CD4-positive, alpha-beta T cell treated with Interferon alpha-2 for 1 hour (primary cell): ENCODE data around the gene DIP2B.
"Not testable (repeated sequence)": the region's sequence is repeated elsewhere in the genome, so short reads cannot be mapped to it uniquely, and the experiment has no call there.

Experiments
- DNase-seq, 2 donors: peaks; one replicate each; pipeline ENCODE4 v3.0.0-alpha.2; 2020 to 2022

Gene DIP2B

GRCh38 chr12:50504798-50505674 is at the start of gene DIP2B:
DIP2B (plus strand) TSS chr12:50504985; CDS start chr12:50505141, 156 bp downstream.
- peak; percentile 94 to 95 for DNase-seq

GRCh38 chr12:50458606-50459005 is 46.2 kb upstream of the DIP2B start:
- no peak for DNase-seq

GRCh38 chr12:50467439-50467838 is 37.3 kb upstream of the DIP2B start:
- no peak for DNase-seq

GRCh38 chr12:50477241-50477832 is 27.4 kb upstream of the DIP2B start:
- no peak for DNase-seq

DNA sequence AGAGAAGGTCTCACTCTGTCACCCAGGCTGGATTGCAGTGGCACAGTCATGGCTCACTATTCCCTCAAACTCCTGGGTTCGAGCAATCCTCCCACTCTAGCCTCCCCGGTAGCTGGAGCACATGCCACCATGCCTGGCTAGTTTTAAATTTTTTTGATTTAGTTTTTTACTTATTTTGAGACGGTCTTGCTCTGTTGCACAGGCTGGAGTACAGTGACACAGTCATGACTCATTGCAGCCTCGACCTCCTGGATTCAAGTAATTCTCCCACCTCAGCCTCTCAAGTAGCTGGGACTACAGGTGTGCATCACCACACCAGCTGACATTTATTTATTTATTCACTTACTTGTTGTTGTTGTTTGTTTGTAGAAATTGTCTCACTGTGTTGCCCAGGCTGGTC is 22.2 kb upstream of the DIP2B start:
- no peak for DNase-seq

DNA sequence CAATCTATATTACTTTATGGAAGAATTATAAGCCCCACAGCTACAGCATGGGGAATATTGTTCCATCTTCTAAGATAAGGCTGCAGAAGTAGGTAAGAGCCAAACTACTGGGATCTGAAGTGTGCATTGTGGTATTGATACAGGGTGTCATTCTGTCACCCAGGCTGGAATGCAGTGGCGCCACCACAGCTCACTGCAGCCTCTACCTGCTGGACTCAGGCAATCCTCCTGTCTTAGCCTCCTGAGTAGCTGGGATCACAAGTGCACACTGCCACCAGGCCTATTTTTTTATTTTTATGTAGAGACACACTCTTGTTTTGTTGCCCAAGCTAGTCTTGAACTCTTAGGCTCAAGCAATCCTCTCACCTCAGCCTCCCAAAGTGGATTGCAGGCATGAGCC is 21.3 kb upstream of the DIP2B start:
- DNase-seq = no peak

DNA sequence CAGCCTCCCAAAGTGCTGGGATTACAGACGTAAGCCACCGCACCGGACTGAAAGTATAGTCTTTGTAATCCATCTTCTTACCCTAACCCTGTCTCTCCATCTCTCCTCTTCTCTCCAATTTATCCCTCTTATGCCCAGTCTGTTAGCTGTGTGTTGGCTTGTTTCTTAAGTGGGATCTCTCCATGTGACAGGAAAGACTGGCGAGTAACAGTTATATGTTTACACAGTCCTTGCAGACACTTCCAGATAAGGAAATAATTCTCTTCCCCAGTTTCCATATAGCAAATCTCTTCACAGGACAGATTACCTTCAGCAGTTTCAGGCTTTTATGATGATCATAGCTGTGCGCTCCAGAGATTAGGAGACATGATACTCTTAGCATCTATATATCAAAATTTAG is 16.0 kb upstream of the DIP2B start:
- no peak for DNase-seq

- not testable (repeated sequence) for DNase-seq
Observed at GRCh38 chr12:50498119-50498518, 6.7 kb upstream of the DIP2B start.

- peak in 1 of 2 donors; percentile 21 for DNase-seq
Observed at GRCh38 chr12:50505675-50506530, 1.1 kb downstream of the DIP2B start.

DNA sequence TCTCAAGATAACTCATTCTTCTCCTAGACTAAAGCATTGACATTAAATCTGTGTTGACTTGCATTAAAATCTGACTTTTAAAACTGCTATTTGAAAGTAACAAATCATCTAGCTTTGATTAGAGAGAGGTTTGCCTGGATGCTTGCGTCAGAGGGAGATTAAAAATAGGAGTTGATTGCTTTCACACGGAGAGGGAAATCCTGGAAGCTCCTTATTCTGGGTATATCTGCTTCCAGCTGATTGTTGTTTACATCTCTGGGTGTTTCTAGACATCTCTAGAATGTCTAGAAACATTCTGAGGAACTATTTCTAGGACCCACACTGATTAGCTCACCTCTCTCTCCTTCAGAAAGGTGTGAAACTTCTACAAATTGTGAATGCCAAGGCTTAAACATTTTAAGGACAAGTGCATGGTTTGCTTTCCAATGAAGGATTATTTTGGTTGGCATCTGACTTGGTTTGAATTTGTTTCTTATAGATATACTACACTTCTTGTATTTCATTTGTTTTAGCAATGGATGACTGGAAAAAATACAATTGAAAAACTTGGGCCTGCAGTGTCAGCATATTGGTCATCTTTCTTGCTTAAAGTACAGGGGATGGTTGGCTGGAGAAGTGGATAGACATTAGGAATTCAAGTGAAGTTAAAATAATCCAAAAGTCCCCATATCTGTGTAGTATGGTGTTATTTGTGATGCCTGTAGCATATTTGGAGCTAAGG is 2.1 kb downstream of the DIP2B start:
- no peak for DNase-seq

- no peak for DNase-seq
Observed at GRCh38 chr12:50507474-50507838, 2.7 kb downstream of the DIP2B start.

GRCh38 chr12:50507930-50508329 is 3.1 kb downstream of the DIP2B start:
- DNase-seq = no peak

- no peak for DNase-seq
Observed at GRCh38 chr12:50508414-50508813, 3.6 kb downstream of the DIP2B start.

DNA sequence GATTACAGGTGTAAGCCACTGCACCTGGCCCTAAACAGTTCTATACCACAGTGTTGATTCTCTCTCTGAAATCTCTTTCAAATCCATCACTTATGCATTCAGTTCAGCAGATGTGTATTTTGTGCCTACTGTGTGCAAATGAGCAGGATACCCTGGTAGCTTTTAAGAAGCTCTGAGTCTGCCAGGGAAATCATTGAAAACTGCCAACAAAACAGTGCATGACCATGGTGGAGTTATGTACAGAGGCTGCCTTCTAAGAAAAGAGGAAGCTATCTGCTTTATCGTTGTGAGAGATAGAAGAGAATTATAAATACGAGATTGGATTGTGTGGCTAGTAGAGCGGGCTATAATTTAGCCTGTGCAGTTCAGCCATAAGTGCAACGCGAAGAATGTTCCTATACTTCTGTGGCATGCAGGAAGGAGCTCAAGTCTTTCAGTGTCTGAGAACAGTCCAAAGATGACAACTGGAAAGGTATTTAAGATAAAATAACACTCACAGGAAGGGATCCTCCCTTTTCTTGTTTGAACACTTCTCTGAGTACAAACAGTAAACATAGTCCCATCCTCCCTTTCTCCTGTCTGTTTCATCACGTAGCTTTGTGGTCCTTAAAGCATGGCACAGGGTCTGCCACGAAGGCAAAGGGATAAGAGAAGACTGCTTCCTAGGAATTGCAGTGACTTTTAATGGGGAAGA is 4.3 kb downstream of the DIP2B start:
- DNase-seq = no peak

DNA sequence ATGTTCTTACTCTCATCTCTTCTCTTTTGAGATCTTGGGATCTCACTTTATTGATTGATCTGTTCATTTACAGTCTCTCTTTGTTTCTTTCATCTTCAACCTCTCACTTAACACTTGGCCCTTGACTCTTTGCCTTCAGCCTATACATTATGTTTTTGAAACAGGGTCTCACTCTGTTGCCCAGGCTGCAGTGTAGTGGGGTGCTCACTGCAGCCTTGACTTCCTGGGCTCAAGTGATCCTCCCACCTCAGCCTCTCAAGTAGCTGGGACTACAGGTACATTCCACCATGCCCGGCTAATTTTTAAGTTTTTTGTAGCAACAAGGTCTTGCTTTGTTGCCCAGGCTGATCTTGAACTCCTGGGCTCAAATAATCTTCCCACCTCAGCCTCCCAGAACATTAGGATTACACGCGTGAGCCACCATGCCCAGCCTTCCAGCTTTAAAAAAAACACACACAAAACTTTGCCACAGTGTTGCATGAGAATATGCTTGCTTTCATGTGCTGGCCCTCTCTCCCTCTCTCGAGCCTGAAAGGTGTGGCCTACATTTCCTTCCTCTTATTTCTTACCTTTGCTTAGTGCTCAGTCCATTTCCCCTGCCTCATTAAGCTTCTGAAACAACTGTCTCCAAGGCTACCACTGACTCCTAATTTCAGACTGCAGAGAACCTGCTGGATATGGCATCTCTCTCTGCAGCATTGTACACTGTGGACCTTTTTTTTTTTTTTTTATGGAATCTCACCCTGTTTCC is 9.9 kb downstream of the DIP2B start:
- peak in 1 of 2 donors; percentile 38 for DNase-seq

- no peak for DNase-seq
Observed at GRCh38 chr12:50515587-50515986, 10.8 kb downstream of the DIP2B start.

- peak; percentile 37 to 66 for DNase-seq
Observed at GRCh38 chr12:50517421-50518048, 12.8 kb downstream of the DIP2B start.

DNA sequence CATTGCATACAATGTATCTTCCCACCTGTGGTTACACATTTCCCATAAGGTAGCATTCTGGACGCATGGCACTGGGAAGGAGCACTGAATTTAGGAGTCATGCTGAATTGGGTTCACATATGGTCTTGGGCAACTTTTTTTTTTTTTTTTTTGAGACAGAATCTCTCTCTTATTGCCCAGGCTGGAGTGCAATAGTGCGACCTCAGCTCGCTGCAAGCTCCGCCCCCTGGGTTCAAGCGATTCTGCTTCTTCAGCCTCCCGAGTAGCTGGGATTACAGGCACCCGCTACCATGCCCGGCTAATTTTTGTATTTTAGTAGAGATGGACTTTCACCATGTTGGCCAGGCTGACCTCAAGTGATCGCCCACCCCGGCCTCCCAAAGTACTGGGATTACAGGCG is 13.3 kb downstream of the DIP2B start:
- DNase-seq = no peak

DNA sequence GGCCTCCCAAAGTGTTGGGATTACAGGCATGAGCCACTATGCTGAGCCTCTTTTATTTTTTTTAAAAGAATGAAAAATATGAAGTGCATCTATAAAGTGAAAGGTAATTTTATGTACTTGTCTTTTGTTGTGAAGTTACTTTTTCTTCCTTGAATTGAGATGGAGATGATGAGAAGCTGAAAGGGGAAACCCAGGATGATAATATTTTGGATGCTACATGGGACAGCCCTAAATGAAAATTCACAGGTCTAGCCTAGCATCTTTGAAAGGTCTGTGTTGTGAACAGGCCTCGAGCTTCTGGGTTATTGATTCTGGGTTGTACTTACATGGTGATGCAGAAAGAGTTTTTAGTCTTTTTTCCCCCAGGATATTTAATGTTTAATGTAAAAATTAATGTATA is 14.6 kb downstream of the DIP2B start:
- no peak for DNase-seq

GRCh38 chr12:50520416-50521207 is 15.8 kb downstream of the DIP2B start:
- no peak for DNase-seq
